K562 (cell line): Measurements from ENCODE around the gene NARF. TPM values are rescaled to one million over a fixed set of nuclear protein-coding genes. Genes with fewer than 3 reads are reported as not detected.

Experiments
- ASH1L ChIP-seq: fragments of 450-650 bp; IDR thresholded peaks from 2 replicates; pipeline ENCODE4 v1.6.1; 2018; ENCODE audit warnings: borderline replicate concordance, mild to moderate bottlenecking, low read depth; ENCODE audit not compliant: partially characterized antibody
- BRF1 ChIP-seq: IDR thresholded peaks from 3 replicates; pipeline ENCODE4 v1.6.1; 2011; ENCODE audit warnings: borderline replicate concordance, mild to moderate bottlenecking; ENCODE audit not compliant: insufficient read length; ENCODE audit errors: extremely low read depth
- DDX20 ChIP-seq: fragments of 450-650 bp; IDR thresholded peaks from 2 replicates; pipeline ENCODE4 v1.6.1; 2016; ENCODE audit warnings: missing genetic modification characterization, low read depth, mild to moderate bottlenecking, missing compliant biosample characterization, moderate library complexity
- FIP1L1 ChIP-seq: fragments of 200-400 bp; formaldehyde crosslinking; IDR thresholded peaks from 2 replicates; pipeline ENCODE4 v1.6.1; 2018; ENCODE audit warnings: mild to moderate bottlenecking, low read depth, low read length; ENCODE audit not compliant: poor library complexity, severe bottlenecking
- HDAC1 ChIP-seq, 2 experiments: fragments of 450-650 bp; IDR thresholded peaks; 2 replicates each; pipeline ENCODE4 v1.6.1; 2016 to 2017; ENCODE audit warnings: inconsistent platforms in 1 of 2, mild to moderate bottlenecking in 1 of 2, moderate library complexity in 1 of 2
- HOXB6 ChIP-seq: fragments of 250-450 bp; sonication (Bioruptor Pico); IDR thresholded peaks from 2 replicates; pipeline ENCODE4 v1.5.1; 2022; ENCODE audit warnings: mild to moderate bottlenecking, borderline replicate concordance
- ID3 ChIP-seq, 2 experiments: fragments of 250-450 bp in 1 of 2; fragments of 450-650 bp in 1 of 2; sonication (Bioruptor Pico) in 1 of 2; IDR thresholded peaks; 2 replicates each; pipeline versions ENCODE4 v1.6.1 to v1.8.0; 2016 to 2021; ENCODE audit warnings: mild to moderate bottlenecking in 2 of 2, moderate library complexity in 2 of 2, missing compliant biosample characterization in 1 of 2, missing genetic modification characterization in 1 of 2
- KLF6 ChIP-seq: fragments of 250-450 bp; sonication (Bioruptor Pico); IDR thresholded peaks from 2 replicates; pipeline ENCODE4 v1.4.0; 2020; ENCODE audit warnings: mild to moderate bottlenecking, moderate library complexity, borderline replicate concordance
- MEF2A ChIP-seq: IDR thresholded peaks from 2 replicates; pipeline ENCODE4 v1.6.1; 2011; ENCODE audit warnings: low read depth, mild to moderate bottlenecking, low read length, moderate library complexity; ENCODE audit not compliant: control insufficient read depth
- NCOA2 ChIP-seq, 2 experiments: fragments of 450-650 bp; IDR thresholded peaks; 2 replicates each; pipeline ENCODE4 v1.6.1; 2018; ENCODE audit warnings: mild to moderate bottlenecking in 2 of 2, moderate library complexity in 1 of 2; ENCODE audit not compliant: partially characterized antibody in 2 of 2
- NCOA4 ChIP-seq: fragments of 450-650 bp; IDR thresholded peaks from 2 replicates; pipeline ENCODE4 v1.6.1; 2018; ENCODE audit warnings: mild to moderate bottlenecking; ENCODE audit not compliant: partially characterized antibody
- NCOR1 ChIP-seq: fragments of 450-650 bp; IDR thresholded peaks from 2 replicates; pipeline ENCODE4 v1.6.1; 2016; ENCODE audit warnings: mild to moderate bottlenecking, moderate library complexity
- RBFOX2 ChIP-seq: fragments of 200-400 bp; formaldehyde crosslinking; IDR thresholded peaks from 2 replicates; pipeline ENCODE4 v1.6.1; 2017; ENCODE audit warnings: low read depth, mild to moderate bottlenecking, low read length, moderate library complexity
- RBM17 ChIP-seq: fragments of 200-400 bp; formaldehyde crosslinking; IDR thresholded peaks from 2 replicates; pipeline ENCODE4 v1.6.1; 2017; ENCODE audit warnings: low read depth, mild to moderate bottlenecking, low read length, borderline replicate concordance
- SREBF1 ChIP-seq: fragments of 150-350 bp; IDR thresholded peaks from 2 replicates; pipeline ENCODE4 v1.6.1; 2014; ENCODE audit warnings: antibody characterized with exemption, low read depth, low read length, borderline replicate concordance
- SRSF1 ChIP-seq: fragments of 200-400 bp; formaldehyde crosslinking; IDR thresholded peaks from 2 replicates; pipeline ENCODE4 v1.6.1; 2017; ENCODE audit warnings: mild to moderate bottlenecking, low read depth, low read length, moderate library complexity
- TBL1XR1 ChIP-seq, 2 experiments: IDR thresholded peaks; 2 replicates each; pipeline ENCODE4 v1.6.1; 2012; ENCODE audit warnings: improper control_type of control experiment in 2 of 2, low read length in 2 of 2, mild to moderate bottlenecking in 1 of 2
- TEAD1 ChIP-seq, 2 experiments: fragments of 450-650 bp in 1 of 2; sonication (generic) in 1 of 2; formaldehyde crosslinking; IDR thresholded peaks; 2 replicates each; pipeline versions ENCODE4 v1.4.0 to v1.8.0; 2020 to 2022; ENCODE audit warnings: mild to moderate bottlenecking in 2 of 2, missing genetic modification reagents in 1 of 2
- ZNF146 ChIP-seq: IDR thresholded peaks from one replicate; pipeline ENCODE4 v1.6.1; 2018; ENCODE audit warnings: missing compliant biosample characterization; ENCODE audit not compliant: unreplicated experiment
- ZNF76 ChIP-seq: fragments of 250-450 bp; sonication (Bioruptor Pico); IDR thresholded peaks from 2 replicates; pipeline ENCODE4 v1.4.0; 2020; ENCODE audit warnings: mild to moderate bottlenecking, moderate library complexity, borderline replicate concordance
- ZNF77 ChIP-seq: fragments of 250-450 bp; sonication (Bioruptor Pico); IDR thresholded peaks from 2 replicates; pipeline ENCODE4 v1.5.0; 2020
- polyA plus RNA-seq, 8 experiments: library from polyadenylated mRNA; depleted of rRNA in 4 of 8; stranded (reverse) in 5 of 8; unstranded in 3 of 8; fragments of >200 nt; fragmentation: Nextera tagmentation in 2 of 8; fragmentation: Illumina TruSeq in 1 of 8; extraction: Ambion mirVana in 2 of 8; extraction: Trizol in 1 of 8; gene quantifications; 2 replicates each; pipeline versions ENCODE4 v1.2.1 to v1.2.3, GENCODE V29; 2011 to 2014; ENCODE audit warnings: inconsistent platforms in 1 of 8, missing spikeins in 1 of 8
- total RNA-seq, 7 experiments: library from RNA; depleted of rRNA in 6 of 7; stranded (reverse); fragments of >200 nt in 6 of 7; fragmentation: Illumina TruSeq in 2 of 7; extraction: Trizol in 2 of 7; gene quantifications; 2 replicates each; pipeline versions ENCODE4 v1.2.1 to v1.2.3, GENCODE V29; 2011 to 2021; ENCODE audit warnings: low replicate concordance in 1 of 7
- TF ChIP-seq, protein P1 (sequence below): sonication (generic); formaldehyde crosslinking; IDR thresholded peaks from 2 replicates; pipeline ENCODE4 v1.8.1; 2022; ENCODE audit warnings: missing genetic modification reagents
- TF ChIP-seq, protein P2 (sequence below): IDR thresholded peaks from 2 replicates; pipeline ENCODE4 v1.6.1; 2011; ENCODE audit warnings: borderline replicate concordance, low read depth, mild to moderate bottlenecking, moderate library complexity, low read length; ENCODE audit not compliant: insufficient read depth, poor library complexity, severe bottlenecking

Gene NARF
- total and polyA plus RNA-seq, 9 of the 15 experiments (the other 6 are each of a cell fraction or from before 2014, with no cell fraction given), result 60.4 to 423 (median 132) TPM

DNA sequence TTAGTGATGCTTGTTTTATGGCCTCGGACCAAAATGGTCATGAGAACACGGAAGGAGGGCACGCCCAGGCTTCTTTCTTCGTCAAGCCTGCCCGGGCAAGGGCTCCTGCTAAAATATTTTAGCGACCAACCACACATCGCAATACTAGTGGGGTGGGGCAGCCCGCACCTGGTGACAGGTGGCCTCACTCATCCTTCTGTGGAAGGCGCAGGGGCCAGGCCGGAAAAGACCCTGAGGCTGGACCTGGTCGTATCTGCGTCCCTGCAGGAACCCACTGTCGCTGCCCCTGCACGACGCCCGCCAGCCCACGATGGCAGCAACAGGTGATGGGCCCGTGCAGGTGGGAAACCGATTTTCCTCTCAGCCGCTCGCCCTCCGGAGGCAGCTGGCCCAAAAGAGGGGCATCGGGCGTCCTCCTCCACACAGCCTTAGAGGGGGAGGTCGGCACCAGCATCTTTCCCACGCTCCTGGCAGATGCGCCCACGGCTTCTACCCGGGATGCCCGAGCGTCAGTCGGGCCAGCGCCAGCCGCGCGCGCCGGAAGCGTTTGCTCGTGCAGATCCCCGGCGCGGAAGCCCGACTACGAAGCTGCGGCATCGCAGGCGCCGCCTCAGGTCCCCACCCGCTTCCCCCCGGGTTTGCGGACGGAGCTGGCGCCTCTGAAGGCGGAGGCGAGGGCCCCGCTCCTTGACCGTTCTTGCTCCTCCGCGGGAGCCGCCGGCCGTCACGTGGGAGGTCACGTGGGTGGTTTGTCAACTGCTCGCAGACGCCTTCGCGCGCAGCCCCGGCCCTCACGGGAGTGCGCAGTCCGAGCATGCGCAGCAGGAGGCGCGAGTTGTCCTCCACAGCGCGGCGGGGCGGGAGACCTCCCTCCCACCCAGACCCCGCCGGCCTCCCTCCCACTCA lies 38.2 kb downstream of the NARF start (continued):
- TF ChIP-seq SREBF1 (peak; percentile 64; the same call in 1 of the 2 replicates), DDX20 (tag) (no peak), ZNF76 (peak; percentile 46; the same call in 1 of the 2 replicates), MEF2A (no peak), SRSF1 (no peak), ID3 (CRISPR knock-in tag; IDR thresholded peaks at IDR 0.05) (no peak), ID3 (tag; IDR thresholded peaks at IDR 0.05) (peak; percentile 67; the same call in 1 of the 2 replicates), RBM17 (no peak), HDAC1 (IDR thresholded peaks at IDR 0.05) (peak in 1 of 2 experiments; percentile 69; a peak in 2 of 4 replicates), TEAD1 (CRISPR knock-in tag; IDR thresholded peaks at IDR 0.05) (peak; percentile 31 to 78; a peak in 2 of 4 replicates), FIP1L1 (peak; percentile 74), KLF6 (no peak), ZNF77 (CRISPR knock-in tag) (no peak), NCOA2 (IDR thresholded peaks at IDR 0.05; ENCODE audit: partially characterized antibody in 2 of 2) (no peak), HOXB6 (CRISPR knock-in tag) (no peak), NCOR1 (no peak), RBFOX2 (peak; percentile 86), ZNF146 (CRISPR knock-in tag) (peak; percentile 25), NCOA4 (no peak), ASH1L (no peak), BRF1 (no peak), TBL1XR1 (IDR thresholded peaks at IDR 0.05; ENCODE audit: low read length in 2 of 2) (no peak)
- TF ChIP-seq, protein P1, sequence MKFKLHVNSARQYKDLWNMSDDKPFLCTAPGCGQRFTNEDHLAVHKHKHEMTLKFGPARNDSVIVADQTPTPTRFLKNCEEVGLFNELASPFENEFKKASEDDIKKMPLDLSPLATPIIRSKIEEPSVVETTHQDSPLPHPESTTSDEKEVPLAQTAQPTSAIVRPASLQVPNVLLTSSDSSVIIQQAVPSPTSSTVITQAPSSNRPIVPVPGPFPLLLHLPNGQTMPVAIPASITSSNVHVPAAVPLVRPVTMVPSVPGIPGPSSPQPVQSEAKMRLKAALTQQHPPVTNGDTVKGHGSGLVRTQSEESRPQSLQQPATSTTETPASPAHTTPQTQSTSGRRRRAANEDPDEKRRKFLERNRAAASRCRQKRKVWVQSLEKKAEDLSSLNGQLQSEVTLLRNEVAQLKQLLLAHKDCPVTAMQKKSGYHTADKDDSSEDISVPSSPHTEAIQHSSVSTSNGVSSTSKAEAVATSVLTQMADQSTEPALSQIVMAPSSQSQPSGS (CRISPR knock-in tag), result no peak
- TF ChIP-seq, protein P2, sequence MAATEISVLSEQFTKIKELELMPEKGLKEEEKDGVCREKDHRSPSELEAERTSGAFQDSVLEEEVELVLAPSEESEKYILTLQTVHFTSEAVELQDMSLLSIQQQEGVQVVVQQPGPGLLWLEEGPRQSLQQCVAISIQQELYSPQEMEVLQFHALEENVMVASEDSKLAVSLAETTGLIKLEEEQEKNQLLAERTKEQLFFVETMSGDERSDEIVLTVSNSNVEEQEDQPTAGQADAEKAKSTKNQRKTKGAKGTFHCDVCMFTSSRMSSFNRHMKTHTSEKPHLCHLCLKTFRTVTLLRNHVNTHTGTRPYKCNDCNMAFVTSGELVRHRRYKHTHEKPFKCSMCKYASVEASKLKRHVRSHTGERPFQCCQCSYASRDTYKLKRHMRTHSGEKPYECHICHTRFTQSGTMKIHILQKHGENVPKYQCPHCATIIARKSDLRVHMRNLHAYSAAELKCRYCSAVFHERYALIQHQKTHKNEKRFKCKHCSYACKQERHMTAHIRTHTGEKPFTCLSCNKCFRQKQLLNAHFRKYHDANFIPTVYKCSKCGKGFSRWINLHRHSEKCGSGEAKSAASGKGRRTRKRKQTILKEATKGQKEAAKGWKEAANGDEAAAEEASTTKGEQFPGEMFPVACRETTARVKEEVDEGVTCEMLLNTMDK, result no peak
